Neural progenitor cell (in vitro differentiated cells): Measurements from ENCODE around the gene PAM. TPM values are rescaled to one million over a fixed set of nuclear protein-coding genes. Genes with fewer than 3 reads are reported as not detected.

Source experiments
- DNase-seq: peaks from one replicate; pipeline ENCODE4 v3.0.0-alpha.2; 2016; ENCODE audit warnings: low spot score
- H2AFZ ChIP-seq: fragments of 200-600 bp; sonication (generic); replicated peaks from 2 replicates; pipeline ENCODE4 v1.6.1; 2016; ENCODE audit warnings: antibody characterized with exemption
- H3F3A ChIP-seq: fragments of 200-600 bp; sonication (generic); 2 replicates; pipeline ENCODE4 v1.6.1; 2016; ENCODE audit warnings: antibody characterized with exemption, low read depth
- H3K27ac ChIP-seq: fragments of 200-600 bp; sonication (generic); 2 replicates; pipeline ENCODE4 v1.5.1; 2016; ENCODE audit warnings: mild to moderate bottlenecking
- H3K27me3 ChIP-seq: fragments of 200-600 bp; sonication (generic); 2 replicates; pipeline ENCODE4 v1.6.1; 2016; ENCODE audit warnings: mild to moderate bottlenecking, moderate library complexity
- H3K36me3 ChIP-seq: fragments of 200-600 bp; sonication (generic); 2 replicates; pipeline ENCODE4 v1.5.1; 2016
- H3K4me1 ChIP-seq: fragments of 200-600 bp; sonication (generic); 2 replicates; pipeline ENCODE4 v1.6.1; 2016; ENCODE audit warnings: mixed run types
- H3K4me2 ChIP-seq: fragments of 200-600 bp; sonication (generic); 2 replicates; pipeline ENCODE4 v1.6.1; 2016
- H3K4me3 ChIP-seq: fragments of 200-600 bp; sonication (generic); 2 replicates; pipeline ENCODE4 v1.5.1; 2016
- H3K79me2 ChIP-seq: fragments of 200-600 bp; sonication (generic); 2 replicates; pipeline ENCODE4 v1.6.1; 2016; ENCODE audit warnings: low read depth
- H3K9ac ChIP-seq: fragments of 200-600 bp; sonication (generic); 2 replicates; pipeline ENCODE4 v1.6.1; 2016
- H3K9me3 ChIP-seq: fragments of 200-600 bp; sonication (generic); 2 replicates; pipeline ENCODE4 v1.5.1; 2016; ENCODE audit warnings: low read depth
- H4K20me1 ChIP-seq: fragments of 200-600 bp; sonication (generic); 2 replicates; pipeline ENCODE4 v1.6.1; 2016; ENCODE audit warnings: low read depth
- H3K27ac Mint-ChIP-seq: 3 replicates; pipeline ENCODE4 v1.8.0; 2021; ENCODE audit warnings: mixed read lengths
- H3K27me3 Mint-ChIP-seq: 2 replicates; pipeline ENCODE4 v1.8.0; 2022; ENCODE audit warnings: low read depth, mild to moderate bottlenecking, inconsistent platforms, moderate library complexity, mixed read lengths; ENCODE audit not compliant: insufficient read depth
- H3K36me3 Mint-ChIP-seq: 3 replicates; pipeline ENCODE4 v1.8.0; 2021; ENCODE audit warnings: mixed read lengths
- H3K4me1 Mint-ChIP-seq: 3 replicates; pipeline ENCODE4 v1.8.0; 2021; ENCODE audit warnings: mixed read lengths
- H3K4me3 Mint-ChIP-seq: 3 replicates; pipeline ENCODE4 v1.8.0; 2021; ENCODE audit warnings: mild to moderate bottlenecking, moderate library complexity, mixed read lengths
- H3K9me3 Mint-ChIP-seq: 3 replicates; pipeline ENCODE4 v1.8.0; 2020; ENCODE audit warnings: mixed read lengths
- EZH2 ChIP-seq: fragments of 200-600 bp; sonication (generic); IDR thresholded peaks from 2 replicates; pipeline ENCODE4 v1.6.1; 2017; ENCODE audit warnings: antibody characterized with exemption, mild to moderate bottlenecking, moderate library complexity
- EZH2phosphoT487 ChIP-seq: fragments of 200-600 bp; sonication (generic); IDR thresholded peaks from 2 replicates; pipeline ENCODE4 v1.6.1; 2017; ENCODE audit warnings: antibody characterized with exemption
- total RNA-seq: library from RNA; depleted of rRNA; stranded (reverse); fragments of >200 nt; gene quantifications from 2 replicates; pipeline ENCODE4 v1.2.3, GENCODE V29; 2015; ENCODE audit warnings: low replicate concordance
- TF ChIP-seq, protein P1 (sequence below): fragments of 200-600 bp; sonication (generic); IDR thresholded peaks from 2 replicates; pipeline ENCODE4 v1.5.1; 2017; ENCODE audit warnings: antibody characterized with exemption, mild to moderate bottlenecking

The PAM gene
- total RNA-seq, 1 donor from 2014 or later = 246 TPM

DNA sequence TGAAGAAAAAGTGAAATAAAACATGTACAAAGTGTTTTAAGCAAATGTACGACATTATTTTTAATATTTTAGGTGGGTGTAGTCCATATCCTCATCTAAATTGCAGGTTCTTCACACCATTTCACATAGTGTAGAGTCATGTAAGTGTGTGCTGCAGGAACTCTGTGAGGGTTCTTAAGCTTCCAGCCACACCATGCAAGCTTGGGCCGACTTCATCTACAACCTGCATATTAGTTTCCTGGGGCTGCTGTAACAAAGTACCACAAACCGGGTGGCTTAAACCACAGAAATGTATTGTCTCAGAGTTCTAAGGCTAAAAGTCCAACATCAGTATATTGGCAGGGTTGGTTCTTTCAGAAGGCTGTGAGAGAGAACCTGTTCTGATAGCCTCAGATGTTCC is 10.2 kb downstream of the PAM start:
- peaks cover 27% of the 10 kb centered on the region for H3K36me3 Mint-ChIP-seq
- no peak for DNase-seq
- no peak overlapping the region for H3K4me3 Mint-ChIP-seq
- peaks cover 59% of the 10 kb centered on the region for H3K4me1 Mint-ChIP-seq
- peaks cover 42% of the 10 kb centered on the region for H3K4me1 ChIP-seq
- TF ChIP-seq EZH2phosphoT487 (no peak), EZH2 (no peak)
- TF ChIP-seq, protein P1, sequence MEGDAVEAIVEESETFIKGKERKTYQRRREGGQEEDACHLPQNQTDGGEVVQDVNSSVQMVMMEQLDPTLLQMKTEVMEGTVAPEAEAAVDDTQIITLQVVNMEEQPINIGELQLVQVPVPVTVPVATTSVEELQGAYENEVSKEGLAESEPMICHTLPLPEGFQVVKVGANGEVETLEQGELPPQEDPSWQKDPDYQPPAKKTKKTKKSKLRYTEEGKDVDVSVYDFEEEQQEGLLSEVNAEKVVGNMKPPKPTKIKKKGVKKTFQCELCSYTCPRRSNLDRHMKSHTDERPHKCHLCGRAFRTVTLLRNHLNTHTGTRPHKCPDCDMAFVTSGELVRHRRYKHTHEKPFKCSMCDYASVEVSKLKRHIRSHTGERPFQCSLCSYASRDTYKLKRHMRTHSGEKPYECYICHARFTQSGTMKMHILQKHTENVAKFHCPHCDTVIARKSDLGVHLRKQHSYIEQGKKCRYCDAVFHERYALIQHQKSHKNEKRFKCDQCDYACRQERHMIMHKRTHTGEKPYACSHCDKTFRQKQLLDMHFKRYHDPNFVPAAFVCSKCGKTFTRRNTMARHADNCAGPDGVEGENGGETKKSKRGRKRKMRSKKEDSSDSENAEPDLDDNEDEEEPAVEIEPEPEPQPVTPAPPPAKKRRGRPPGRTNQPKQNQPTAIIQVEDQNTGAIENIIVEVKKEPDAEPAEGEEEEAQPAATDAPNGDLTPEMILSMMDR = no peak
- no peaks in the 10 kb centered on the region for H3F3A ChIP-seq
- H3K27me3 Mint-ChIP-seq = no peaks in the 10 kb centered on the region
- H3K9me3 Mint-ChIP-seq = peaks cover 6% of the 10 kb centered on the region
- no peak overlapping the region for H3K9ac ChIP-seq
- H3K27me3 ChIP-seq = no peaks in the 10 kb centered on the region
- no peaks in the 10 kb centered on the region for H3K9me3 ChIP-seq
- no peaks in the 10 kb centered on the region for H3K36me3 ChIP-seq
- H3K4me3 ChIP-seq = no peak overlapping the region
- H3K4me2 ChIP-seq = no peak overlapping the region
- no peaks in the 10 kb centered on the region for H4K20me1 ChIP-seq
- H3K27ac ChIP-seq = no peak overlapping the region
- no peak overlapping the region for H2AFZ ChIP-seq
- H3K79me2 ChIP-seq = peaks cover 41% of the 10 kb centered on the region
- no peak overlapping the region for H3K27ac Mint-ChIP-seq

DNA sequence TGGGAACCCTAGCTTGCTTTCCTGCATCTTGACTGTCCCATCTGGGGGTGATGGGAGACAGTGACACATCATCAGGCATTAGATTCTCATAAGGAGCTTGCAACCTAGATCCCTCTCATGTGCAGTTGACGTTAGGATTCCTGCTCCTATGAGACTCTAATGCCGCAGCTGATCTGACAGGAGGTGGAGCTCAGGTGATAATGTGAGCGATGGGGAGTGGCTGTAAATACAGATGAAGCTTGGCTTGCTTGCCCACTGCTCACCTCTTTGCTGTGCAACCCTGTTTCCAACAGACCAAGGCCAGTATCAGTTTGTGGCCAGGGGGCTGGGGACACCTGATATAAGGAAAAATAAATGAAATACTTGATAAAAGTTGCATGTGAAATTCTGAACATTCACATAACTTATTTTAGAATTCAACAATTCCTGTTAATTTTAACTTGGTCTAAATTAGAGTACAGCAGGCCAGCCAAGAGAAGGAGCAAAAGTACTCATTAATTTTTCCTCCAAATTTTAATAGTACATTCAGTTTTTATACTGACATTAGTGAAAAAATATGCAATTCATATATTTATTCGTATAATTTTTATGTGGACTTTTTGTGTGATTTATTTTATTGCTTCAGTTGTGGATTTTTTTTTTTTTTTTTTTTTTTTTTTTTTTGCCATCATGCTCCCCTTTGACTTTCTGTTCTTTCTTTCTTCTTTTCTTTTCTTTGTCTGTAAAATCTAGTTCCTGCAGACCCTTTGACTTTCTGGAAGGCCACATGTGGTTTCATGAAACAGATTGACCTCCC is 11.4 kb downstream of the PAM start:
- Histone ChIP-seq H3K9ac (no peak overlapping the region), H3F3A (no peaks in the 10 kb centered on the region), H3K27me3 (no peaks in the 10 kb centered on the region), H3K4me2 (no peak overlapping the region), H3K79me2 (peaks cover 42% of the 10 kb centered on the region), H3K4me1 (peaks cover 39% of the 10 kb centered on the region), H4K20me1 (no peaks in the 10 kb centered on the region), H3K9me3 (no peaks in the 10 kb centered on the region), H3K36me3 (no peaks in the 10 kb centered on the region), H3K27ac (peak overlapping the region; percentile 17), H3K4me3 (no peak overlapping the region), H2AFZ (no peak overlapping the region)
- Mint-ChIP-seq H3K4me3 (peak overlapping the region; percentile 61), H3K36me3 (peaks cover 30% of the 10 kb centered on the region), H3K27ac (peak overlapping the region; percentile 78), H3K27me3 (no peaks in the 10 kb centered on the region), H3K9me3 (peaks cover 10% of the 10 kb centered on the region), H3K4me1 (peaks cover 48% of the 10 kb centered on the region)
- no peak for DNase-seq
- TF ChIP-seq EZH2phosphoT487 = no peak
- TF ChIP-seq, protein P1 = no peak
- TF ChIP-seq EZH2 = no peak

DNA sequence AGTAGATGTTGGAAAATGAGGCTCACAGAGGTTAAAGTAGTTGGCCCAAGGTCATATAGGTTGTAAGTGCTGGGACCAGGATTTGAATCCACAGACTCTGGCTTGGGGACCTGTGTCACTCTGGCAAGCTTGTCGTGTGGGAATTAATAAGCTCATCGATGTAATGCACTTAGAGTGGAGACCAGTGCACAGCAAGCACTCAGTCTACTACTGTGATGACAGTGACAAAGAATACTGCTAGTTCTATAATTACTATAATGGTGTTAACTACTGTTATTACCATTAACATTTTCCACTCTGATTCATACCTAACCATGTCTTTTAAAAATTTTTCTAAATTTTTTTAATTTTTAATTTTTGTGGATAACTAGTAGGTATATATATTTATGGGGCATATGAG is 12.8 kb downstream of the PAM start:
- no peak overlapping the region for H3K9ac ChIP-seq
- peaks cover 39% of the 10 kb centered on the region for H3K79me2 ChIP-seq
- no peaks in the 10 kb centered on the region for H3K36me3 ChIP-seq
- no peak for DNase-seq
- Mint-ChIP-seq H3K4me1 (peaks cover 35% of the 10 kb centered on the region), H3K27me3 (no peaks in the 10 kb centered on the region), H3K36me3 (peaks cover 38% of the 10 kb centered on the region), H3K4me3 (no peak overlapping the region), H3K27ac (peak overlapping the region; percentile 42), H3K9me3 (peaks cover 10% of the 10 kb centered on the region)
- peaks cover 28% of the 10 kb centered on the region for H3K4me1 ChIP-seq
- H2AFZ ChIP-seq = no peak overlapping the region
- no peaks in the 10 kb centered on the region for H3F3A ChIP-seq
- H3K4me3 ChIP-seq = no peak overlapping the region
- H3K9me3 ChIP-seq = no peaks in the 10 kb centered on the region
- H3K27me3 ChIP-seq = no peaks in the 10 kb centered on the region
- H3K27ac ChIP-seq = no peak overlapping the region
- TF ChIP-seq, protein P1 = no peak
- no peak for TF ChIP-seq EZH2
- no peak for TF ChIP-seq EZH2phosphoT487
- H3K4me2 ChIP-seq = no peak overlapping the region
- no peaks in the 10 kb centered on the region for H4K20me1 ChIP-seq
